ENCODE data around the gene SLC12A7.
"Not testable (repeated sequence)": the region's sequence is repeated elsewhere in the genome, so short reads cannot be mapped to it uniquely, and the experiment has no call there.

The SLC12A7 gene

DNA sequence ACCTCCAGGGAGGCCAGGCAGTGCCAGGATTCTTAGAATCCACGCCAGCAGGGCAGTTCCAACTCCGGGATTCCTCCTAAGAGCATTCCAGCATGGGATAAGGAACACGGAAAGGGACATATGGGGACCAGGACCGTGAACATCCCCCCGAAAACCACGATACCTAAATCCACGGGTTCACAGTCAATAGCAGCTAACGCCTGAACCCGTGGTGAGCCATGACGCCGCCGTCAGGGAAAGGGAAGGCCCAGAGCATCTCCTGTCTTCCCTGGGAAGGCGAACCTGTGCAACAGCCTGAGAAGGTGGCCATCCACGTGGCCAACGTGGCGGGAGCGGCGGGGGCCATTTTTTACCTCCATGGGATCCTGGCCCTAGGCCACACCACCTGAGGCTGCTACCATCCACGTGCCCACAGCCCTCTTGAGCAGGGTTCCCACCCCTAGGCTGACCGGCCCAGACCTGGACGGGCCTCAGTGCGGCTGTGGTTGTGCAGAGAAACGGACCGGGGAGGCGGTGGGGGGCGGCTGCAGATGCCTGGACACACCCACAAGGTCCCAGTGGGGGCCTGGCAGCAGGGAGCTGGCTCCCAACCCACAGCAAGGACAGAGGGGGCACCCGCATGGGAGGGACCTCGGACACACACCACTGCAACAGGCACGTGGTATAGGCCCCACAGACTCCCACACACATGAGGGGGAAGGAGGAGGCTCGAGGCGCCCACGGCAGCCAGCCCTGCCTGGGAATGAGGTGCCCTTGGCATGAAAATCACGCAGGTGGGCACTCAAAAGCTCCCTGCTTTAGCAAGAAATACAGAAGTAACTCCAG is 42.8 kb downstream of the SLC12A7 start:
- H3K27ac ChIP-seq, result no peak overlapping the region
- no peak for DNase-seq (ENCODE audit: low read depth, low spot score)

DNA sequence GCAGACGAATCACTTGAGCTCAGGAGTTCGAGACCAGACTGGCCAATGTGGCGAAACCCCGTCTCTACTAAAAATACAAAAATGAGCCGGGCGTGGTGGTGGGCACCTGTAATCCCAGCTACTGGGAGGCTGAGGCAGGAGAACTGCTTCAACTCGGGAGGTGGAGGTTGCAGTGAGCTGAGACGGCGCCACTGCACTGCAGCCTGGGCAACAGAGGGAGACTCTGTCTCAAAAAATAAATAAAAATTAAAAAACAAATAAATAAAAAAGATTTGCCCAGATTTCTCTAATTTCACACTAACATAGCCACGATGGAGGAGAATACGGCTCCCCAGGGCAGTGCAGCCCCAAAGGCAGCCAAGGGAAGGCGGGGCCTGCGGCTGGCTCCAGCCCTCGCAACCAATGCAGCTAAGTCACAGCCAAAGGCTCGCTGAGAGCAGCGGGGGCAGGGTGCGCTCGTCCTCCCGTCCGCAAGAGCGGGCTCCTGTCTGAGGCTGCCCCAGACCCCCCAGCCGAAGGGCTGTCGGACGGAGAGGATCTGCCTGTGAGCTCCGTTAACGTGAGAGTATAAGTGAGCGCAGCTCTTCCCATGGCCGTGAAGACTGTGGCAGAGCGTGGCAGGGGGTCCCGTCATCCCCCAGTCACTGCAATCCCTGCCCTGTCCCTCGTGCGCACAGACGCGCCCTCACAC is 43.5 kb downstream of the SLC12A7 start:
- H3K27ac ChIP-seq, result no peak overlapping the region
- DNase-seq (ENCODE audit: low read depth, low spot score), result no peak

DNA sequence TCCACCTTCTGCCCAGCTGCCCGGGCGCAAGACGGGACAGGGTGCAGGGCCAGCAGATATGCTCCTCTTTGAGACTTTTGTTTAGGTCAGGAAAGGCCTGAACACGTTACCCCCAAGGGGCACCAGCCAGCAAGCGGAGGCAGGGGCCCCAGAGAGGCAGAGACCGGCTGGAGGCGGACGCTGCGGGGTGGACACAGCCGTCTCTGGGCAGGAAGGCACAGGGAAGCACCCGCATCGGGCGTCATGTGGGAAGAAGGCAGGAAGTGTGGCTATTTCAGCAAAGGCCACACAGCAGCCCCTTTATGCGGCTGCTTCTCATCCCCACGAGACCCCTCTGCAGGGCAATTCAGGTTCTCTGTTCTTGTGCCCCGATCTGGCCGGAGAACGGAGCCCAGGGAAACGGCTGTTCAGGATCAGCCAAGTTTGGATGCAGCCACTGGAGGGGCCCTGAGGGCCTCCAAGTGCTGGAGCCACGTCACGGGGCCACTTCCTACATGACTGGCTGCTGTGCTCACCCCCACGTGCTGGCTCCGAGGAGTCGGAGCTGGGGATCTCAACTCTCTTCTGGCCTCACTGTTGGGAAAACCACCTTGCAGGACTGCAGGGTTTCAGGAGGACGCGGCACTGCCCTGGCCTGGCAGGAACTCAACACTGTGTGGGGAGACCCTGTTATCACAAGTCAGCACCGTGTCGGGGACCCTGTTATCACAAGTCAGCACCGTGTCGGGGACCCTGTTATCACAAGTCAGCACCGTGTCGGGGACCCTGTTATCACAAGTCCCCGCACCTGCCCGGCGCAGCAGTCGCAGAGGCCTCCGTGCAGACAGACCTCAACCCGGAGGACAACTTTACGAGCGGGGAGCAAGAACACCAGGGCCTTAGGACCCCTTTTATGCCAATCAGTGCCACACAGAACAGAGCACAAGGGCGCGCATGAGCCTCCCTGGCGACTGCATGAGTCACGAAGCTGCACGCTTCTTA is 44.4 kb downstream of the SLC12A7 start:
- no peak for DNase-seq (ENCODE audit: low read depth, low spot score)
- no peak overlapping the region for H3K27ac ChIP-seq

DNA sequence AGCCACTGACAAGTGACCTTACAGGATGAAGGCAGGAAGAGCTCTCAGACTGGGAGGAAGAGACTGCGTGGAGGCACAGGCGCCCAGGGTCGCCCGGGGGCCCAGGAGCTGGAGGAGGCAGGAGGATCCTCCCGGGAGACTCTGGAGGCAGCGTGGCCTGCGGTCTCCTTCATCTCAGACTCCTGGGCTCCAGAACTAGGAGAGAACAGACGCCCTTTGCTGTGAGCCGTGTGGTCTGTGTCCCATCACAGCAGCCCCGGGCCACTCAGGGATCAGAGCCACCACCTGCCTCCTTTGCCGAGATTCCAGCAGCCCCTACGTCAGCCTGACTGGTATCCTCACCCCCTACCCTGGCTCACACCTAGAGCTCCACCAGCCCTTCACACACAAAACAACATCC is 45.2 kb downstream of the SLC12A7 start:
- no peak overlapping the region for H3K27ac ChIP-seq
- DNase-seq (ENCODE audit: low read depth, low spot score), result no peak

DNA sequence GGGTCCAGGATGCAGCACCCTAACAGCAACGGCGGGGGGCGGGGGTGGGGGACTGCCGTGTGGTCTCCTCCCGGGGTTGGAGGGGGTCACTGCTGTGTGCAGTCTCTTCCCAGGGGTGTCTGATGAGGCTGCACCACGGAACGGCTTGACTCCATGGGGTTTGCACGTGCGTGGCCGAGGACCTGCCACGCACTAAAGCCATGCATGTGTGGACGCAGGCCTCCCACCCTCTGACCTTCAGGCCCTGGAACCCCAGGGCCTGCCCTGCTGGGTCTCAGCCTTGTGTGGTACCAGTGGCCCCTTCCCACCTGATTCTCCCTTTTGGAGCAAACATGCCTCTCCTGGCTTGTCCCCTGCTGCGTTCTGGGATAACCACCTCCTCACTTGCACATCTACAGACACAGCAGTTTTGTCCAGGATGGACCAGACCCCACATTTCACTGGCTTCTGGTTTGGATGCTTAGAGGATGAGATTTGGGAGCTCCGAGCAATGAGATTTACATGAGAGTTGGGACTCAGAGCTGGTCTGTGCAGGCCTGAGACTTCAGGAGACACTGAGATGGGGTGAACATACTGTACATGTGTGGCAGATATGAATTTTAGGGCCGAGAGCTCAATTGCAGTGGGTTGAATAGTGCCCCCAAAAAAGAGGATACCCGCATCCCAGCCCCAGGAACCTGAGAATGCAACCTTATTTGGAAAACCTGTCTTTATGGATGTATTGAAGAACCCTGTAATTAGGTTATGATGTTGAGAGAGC is 45.8 kb downstream of the SLC12A7 start:
- DNase-seq (ENCODE audit: low read depth, low spot score), result no peak
- H3K27ac ChIP-seq, result no peak overlapping the region

DNA sequence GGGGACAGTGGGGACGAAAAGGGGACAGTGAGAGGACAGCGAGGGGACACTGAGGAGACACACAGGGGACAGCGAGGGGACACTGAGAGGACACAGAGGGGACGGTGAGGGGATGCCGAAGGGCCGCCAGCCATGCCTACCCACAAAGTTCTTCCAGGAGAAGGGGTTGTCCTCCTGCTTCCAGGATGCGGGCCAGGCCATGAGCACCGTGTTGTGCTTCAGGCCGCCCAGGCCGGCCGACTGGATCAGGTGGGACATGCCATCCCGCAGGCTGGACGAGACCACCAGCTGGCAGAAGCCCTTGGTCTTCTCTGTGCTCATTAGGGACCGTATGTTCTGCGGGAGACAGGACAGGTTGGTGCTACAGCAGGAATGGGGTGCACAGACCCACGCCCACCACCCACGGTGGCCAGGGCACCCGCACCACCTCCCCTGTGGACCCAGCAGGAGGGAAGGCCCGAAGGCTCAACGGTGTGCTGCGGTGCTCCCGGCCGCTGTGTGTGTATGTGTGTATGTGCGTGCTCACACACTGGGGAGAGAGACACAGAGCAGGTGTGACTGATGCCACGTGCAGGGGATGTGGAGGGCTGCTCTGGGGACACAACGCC is 46.6 kb downstream of the SLC12A7 start:
- DNase-seq (ENCODE audit: low read depth, low spot score), result no peak
- no peak overlapping the region for H3K27ac ChIP-seq

DNA sequence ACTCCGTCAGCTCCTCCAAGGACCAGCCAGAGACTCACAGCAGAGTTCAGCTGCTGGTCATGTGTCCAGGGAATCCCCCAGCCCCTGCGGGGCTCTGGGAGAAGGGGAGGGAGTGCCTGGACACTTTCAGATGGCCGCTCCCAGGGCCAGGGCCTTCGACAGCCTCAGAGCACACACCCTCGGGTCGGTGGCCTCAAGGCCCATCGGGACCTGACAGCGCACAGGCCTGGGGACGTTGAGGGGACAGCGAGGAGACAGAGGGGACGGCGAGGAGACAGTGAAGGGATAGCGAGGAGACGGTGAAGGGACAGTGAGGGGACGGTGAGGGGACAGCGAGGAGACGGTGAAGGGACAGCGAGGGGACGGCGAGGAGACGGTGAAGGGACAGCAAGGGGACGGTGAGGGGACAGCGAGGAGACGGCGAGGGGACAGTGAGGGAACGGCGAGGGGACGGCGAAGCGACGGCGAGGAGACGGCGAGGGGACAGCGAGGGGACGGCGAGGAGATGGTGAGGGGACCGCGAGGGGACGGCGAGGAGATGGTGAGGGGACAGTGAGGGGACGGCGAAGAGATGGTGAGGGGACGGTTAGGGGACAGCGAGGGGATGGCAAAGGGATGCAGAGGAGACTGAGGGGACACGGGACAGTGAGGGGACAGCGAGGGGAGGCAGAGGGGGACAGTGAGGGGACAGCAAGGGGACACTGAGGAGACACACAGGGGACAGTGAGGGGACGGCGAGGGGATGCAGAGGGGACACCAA is 47.3 kb downstream of the SLC12A7 start:
- no peak overlapping the region for H3K27ac ChIP-seq
- no peak for DNase-seq (ENCODE audit: low read depth, low spot score)

DNA sequence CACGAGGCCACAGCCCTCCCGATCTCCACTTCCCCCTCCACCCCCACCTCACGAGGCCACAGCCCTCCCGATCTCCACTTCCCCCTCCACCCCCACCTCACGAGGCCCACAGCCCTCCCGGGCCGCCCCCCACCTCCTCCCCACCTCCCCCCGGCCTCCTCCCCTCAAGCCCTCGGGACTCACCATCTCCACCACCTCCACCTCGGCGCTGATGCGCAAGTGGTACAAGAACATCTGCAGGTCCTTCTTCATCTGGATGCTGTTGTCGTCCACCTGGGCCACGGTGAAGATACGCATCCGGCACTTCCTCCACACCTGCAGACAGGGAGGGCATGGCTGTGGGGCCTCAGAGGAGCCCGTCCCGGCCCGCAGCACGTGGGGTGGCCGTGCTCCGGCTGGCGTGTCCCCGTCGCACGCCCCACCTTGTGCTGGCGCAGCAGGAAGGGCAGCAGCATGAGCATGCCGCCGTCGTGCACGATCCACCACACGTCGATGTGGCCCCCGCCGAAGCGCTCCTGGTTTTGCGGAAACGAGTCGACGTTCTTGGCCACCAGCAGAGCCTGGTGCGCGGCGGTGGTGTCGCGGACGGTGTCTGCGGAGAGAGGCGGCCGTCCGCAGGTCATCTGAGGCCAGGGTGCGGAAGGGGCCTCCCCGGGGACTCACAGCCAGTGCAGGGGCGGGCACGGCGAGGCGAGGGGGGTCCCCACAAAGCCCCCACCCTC is 48.0 kb downstream of the SLC12A7 start:
- no peak overlapping the region for H3K27ac ChIP-seq
- no peak for DNase-seq (ENCODE audit: low read depth, low spot score)

DNA sequence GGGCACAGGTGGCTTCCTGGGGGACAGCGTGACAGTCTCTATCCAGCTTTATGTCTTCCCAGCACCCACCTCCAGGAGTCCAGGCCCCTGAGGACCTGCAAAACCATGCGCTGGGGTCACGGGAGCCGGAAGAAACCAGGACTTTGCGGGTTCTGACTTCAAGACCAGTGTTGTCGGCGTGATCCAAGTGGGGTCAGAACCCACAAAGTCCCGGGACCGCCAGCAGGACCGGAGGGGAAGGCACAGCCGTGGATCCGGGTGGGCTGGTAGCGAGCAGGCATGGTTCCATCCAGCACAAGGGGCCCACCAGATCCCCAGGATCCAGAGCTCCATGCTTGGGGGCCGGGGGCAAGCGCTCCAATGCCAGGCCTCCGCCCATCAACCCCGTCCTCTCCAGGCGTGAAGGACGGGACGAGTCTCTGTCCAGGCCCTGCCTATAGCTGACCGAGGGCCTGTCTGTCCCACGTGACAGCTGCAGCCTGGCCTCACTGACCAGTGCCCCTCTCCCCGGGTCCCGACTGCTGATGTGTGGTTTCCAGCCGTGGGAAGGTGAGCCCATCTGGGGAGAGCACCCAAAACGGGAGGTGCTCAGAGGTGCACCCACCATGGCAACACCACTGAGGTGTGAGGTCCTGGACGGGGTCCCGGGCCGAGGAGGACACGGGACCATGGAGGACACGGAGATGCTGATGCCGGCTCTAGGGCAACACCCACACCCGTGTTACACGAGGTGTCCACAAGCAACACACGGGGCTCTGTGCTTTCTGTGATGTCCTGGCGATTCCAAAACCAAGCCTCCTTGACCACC is 48.9 kb downstream of the SLC12A7 start:
- no peak overlapping the region for H3K27ac ChIP-seq
- no peak for DNase-seq (ENCODE audit: low read depth, low spot score)

DNA sequence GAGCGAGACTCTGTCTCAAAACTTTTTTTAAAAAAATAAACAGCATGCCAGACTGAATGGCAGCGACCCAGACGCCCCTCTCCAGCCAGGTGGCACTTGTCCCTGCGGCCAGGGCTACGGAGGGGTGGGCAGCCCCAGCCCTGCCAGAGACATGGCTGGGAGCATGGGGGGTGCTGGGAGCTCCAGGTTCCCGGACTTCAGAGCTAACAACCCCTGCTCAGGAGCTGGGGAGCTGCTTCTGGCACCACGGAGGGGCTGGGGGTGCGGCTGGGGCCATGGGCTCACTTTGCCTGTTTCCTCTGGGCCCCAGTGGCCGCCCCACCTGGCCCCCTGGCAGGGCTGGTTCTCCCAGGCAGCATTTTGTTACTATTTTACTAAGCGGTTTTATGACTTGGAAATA is 49.9 kb downstream of the SLC12A7 start:
- no peak overlapping the region for H3K27ac ChIP-seq
- DNase-seq (ENCODE audit: low read depth, low spot score), result no peak

DNA sequence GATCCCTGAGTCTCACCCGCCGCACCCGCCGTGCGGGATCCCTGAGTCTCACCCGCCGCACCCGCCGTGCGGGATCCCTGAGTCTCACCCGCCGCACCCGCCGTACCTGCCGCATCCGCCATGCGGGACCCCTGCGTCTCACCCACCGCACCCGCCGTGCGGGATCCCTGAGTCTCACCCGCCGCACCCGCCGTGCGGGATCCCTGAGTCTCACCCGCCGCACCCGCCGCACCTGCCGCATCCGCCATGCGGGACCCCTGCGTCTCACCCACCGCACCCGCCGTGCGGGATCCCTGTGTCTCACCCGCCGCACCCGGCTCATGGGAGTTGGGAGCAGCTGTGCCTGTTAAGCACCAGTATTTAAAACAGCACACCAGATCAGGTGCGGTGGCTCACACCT is 50.6 kb downstream of the SLC12A7 start:
- DNase-seq (ENCODE audit: low read depth, low spot score); H3K27ac ChIP-seq: not testable (repeated sequence)

DNA sequence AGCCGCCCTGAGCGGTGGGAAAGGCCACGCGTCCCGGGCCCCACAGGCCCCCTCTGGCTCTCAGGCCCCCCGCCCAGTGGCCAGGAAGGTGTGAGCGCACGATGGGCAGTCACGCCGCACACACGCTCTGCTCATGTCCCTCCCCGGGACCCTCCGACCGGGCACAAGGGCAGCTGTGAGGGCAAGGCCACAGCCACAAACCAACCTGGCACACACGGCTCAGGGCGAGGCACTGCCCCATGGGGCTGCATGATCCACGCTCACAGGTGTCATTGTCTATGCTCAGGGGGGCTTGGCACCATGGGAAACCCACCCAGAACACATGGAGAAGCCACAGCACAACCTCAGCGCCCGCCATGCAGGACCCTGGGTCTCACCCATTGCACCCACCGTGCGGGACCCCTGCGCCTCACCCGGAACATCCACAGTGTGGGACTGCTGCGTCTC is 51.3 kb downstream of the SLC12A7 start:
- H3K27ac ChIP-seq, result no peak overlapping the region
- DNase-seq (ENCODE audit: low read depth, low spot score), result no peak

DNA sequence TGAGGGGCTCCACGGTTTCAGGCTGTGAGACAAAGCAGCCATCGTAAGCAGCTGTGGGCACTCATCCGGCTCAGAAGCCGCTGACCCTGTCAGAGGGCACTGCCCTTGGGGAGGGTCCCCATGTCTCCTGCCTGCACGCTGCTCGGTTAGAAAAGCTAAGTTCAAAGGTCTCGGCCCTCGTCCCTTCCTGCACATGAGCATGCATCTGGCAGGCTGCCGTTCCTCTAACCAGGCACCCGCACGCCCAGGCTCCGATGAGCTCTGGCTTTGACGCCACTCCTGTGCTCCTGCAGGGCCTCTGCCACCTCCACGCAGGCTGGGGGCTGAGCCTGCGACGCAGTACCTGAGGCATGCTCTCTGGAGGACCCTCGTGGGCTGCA is 52.0 kb downstream of the SLC12A7 start:
- DNase-seq (ENCODE audit: low read depth, low spot score), result no peak
- no peak overlapping the region for H3K27ac ChIP-seq

DNA sequence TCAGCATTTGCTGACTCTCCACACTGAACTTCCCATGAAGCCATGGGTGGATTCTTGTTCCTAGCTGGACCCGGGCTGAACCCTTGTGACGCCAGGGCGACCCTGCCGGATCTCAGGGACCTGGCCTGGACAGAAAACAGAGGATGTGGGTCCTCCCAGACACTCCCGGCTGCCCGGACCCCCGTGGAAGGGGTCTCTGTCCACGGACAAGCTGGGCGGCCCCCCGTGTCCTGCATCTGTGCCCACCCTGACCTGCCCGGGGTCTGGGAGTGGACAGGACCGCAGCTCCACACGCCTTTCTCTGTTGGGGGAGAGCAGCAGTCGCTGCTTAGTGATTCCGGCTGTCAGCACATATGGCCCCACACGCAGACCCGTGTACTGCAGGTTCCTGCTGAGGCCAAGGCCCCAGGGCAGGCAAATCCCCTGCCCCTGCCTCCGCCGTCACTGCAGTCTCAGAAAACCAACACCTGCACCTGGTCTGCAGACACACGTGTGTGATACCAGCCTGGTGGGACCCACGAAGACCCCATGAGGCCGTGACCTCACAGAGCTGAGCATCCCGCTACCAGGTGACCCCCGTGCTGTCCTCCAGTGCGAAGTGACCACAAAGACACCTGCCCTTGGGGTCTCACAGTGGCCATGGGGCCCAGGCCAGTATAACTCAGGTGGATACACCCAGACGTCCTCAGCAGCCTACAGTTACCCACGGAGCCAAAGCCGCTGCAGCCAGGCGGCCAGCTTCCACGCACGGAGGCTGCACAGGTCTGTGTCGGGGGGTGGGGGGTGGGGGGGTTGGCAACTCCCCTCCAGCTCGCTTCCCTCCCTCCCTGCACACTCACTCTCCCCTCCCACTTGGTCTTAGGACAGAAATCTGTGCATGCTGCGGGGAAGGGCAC is 52.6 kb downstream of the SLC12A7 start:
- no peak for DNase-seq (ENCODE audit: low read depth, low spot score)
- no peak overlapping the region for H3K27ac ChIP-seq

DNA sequence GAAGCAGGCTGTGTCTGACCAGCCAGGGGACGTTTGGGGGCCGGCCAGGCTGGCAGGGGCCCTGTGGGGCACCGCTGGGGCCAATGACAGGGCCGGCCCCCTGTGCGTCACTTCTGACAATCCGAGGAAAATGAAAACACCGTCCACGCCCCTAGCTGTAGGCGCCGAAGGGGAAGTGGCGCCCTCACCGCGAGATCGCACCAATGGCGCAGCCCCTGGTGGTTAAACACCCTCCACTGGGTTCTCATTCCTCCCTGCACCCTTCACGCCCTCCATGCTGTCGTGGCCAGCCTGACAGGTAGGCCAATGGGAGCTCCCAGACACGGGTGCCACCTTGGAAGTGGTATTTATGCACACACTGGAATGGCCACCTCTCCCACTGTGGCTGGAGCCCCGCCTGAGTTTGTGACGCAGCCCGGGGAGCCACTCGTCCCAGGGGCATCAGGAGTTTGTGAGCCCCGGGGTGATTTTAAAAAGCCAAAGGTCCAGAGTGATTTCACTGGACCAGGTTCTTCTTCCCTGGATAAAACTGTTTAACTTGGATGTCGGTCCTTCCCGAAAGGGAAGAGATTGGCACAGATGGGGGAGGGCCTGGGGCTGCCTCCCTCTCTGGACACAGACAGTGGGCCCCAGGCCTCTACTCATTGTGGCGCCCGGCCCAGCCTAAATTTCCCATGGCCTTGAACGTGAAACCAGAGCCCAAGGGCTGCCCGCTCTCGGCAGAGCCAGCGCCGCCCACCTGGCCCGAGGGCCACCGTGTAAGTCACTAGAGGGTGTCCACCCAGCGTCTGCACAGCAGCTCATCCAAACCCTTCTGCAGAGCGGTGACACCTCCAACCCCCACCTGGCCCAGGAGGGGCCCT is 53.5 kb downstream of the SLC12A7 start:
- no peak overlapping the region for H3K27ac ChIP-seq
- no peak for DNase-seq (ENCODE audit: low read depth, low spot score)
